Testis (tissue), 3 donors: Measurements from ENCODE around the gene CFAP157. TPM values are rescaled to one million over a fixed set of nuclear protein-coding genes. Genes with fewer than 3 reads are reported as not detected.

Source experiments
- DNase-seq: peaks from one replicate; pipeline ENCODE4 v3.0.0-alpha.2; 2019
- H3K27ac ChIP-seq, 2 donors: fragments of 200-600 bp; sonication (generic); one replicate each; pipeline ENCODE4 v1.5.1; 2019
- H3K27me3 ChIP-seq: fragments of 200-600 bp; sonication (generic); one replicate; pipeline ENCODE4 v1.5.1; 2019
- H3K36me3 ChIP-seq: fragments of 200-600 bp; sonication (generic); one replicate; pipeline ENCODE4 v1.5.1; 2017; ENCODE audit warnings: low read depth; ENCODE audit errors: missing control alignments
- H3K4me1 ChIP-seq: fragments of 200-600 bp; sonication (generic); one replicate; pipeline ENCODE4 v1.5.1; 2019
- H3K4me3 ChIP-seq, 2 donors: fragments of 200-600 bp; sonication (generic); one replicate each; pipeline ENCODE4 v1.5.1; 2017 to 2019
- H3K9me3 ChIP-seq: fragments of 200-600 bp; sonication (generic); one replicate; pipeline ENCODE4 v1.5.1; 2017
- POLR2A ChIP-seq: fragments of 450-650 bp; IDR thresholded peaks from one replicate; pipeline ENCODE4 v1.6.1; 2017; ENCODE audit warnings: antibody characterized with exemption, mild to moderate bottlenecking, moderate library complexity
- WGBS, 2 donors: methylation state at CpG; one replicate each; pipeline ENCODE4 v1.1.5; 2018; 5-methylcytosine and 5-hydroxymethylcytosine counted together
- intact Hi-C: fragments of 100-400 bp; cut with DNase I; formaldehyde crosslinking; loops from one replicate; pipeline ENCODE4 v1.15.1; 2023; ENCODE audit warnings: low total_unique reads
- polyA plus RNA-seq: library from polyadenylated mRNA; stranded (reverse); fragments of 350-450 nt; fragmentation: Illumina TruSeq; extraction: RNeasy Lipid Tissue Mini Kit (QIAGEN cat#74804); gene quantifications from one replicate; pipeline ENCODE4 v1.2.3, GENCODE V29; 2014; ENCODE audit warnings: low read depth, low replicate concordance; ENCODE audit not compliant: insufficient read depth
- total RNA-seq, 2 donors: library from RNA; depleted of rRNA; stranded (reverse); fragments of >200 nt; gene quantifications; one replicate each; pipeline ENCODE4 v1.2.3, GENCODE V29; 2016
- TF ChIP-seq, protein P1 (sequence below), 3 experiments: fragments of 450-650 bp in 2 of 3; fragments of 200-600 bp in 1 of 3; sonication (generic) in 1 of 3; IDR thresholded peaks; one replicate each; pipeline ENCODE4 v1.5.1; 2016 to 2019; ENCODE audit warnings: antibody characterized with exemption in 3 of 3, mild to moderate bottlenecking in 2 of 3, moderate library complexity in 1 of 3

Gene CFAP157
- total and polyA plus RNA-seq, 3 donors from 2014 or later: 11.6 to 30.6 (median 26.5) TPM

DNA sequence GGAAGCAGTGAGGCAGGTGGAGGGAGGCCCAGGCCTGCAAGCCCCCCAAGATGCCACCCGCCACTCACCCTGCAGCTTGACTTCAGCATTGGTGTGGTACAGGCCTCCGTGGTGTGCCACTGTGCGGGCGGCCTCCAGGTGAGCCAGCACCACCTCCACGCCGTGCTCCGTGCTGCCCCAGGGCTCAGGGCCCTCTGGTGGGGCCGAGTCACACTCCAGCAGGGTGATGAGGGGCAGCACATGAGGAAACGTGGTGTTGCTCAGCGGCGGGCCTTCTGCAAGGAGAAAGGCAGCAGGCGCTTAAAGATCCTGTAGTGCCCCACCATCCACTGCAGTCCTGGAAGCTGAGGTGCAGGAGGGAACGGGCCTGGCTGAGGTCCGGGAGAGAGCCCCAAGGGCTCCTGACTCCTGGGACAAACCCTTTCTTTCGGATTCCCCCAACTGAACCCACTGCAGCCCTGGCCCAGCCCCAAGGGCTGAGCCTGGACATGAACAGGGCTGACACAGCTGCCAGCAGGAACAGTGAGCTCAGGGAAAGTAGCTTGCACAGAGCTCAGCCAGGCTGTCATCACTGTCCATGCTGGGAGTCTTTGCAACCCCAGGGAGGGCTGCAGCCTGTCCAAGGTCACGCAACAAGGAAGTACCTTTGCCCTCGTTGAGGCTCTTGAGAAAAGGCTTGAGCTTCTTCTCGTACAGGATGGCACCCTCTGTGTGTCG, 33.0 kb downstream of the CFAP157 start:
- Histone ChIP-seq H3K36me3 (no peaks in the 10 kb centered on the region), H3K9me3 (no peaks in the 10 kb centered on the region), H3K4me3 (no peak overlapping the region), H3K27me3 (no peaks in the 10 kb centered on the region), H3K27ac (peak overlapping the region in 1 of 2 donors; percentile 61), H3K4me1 (peaks cover 13% of the 10 kb centered on the region)
- TF ChIP-seq, protein P1, sequence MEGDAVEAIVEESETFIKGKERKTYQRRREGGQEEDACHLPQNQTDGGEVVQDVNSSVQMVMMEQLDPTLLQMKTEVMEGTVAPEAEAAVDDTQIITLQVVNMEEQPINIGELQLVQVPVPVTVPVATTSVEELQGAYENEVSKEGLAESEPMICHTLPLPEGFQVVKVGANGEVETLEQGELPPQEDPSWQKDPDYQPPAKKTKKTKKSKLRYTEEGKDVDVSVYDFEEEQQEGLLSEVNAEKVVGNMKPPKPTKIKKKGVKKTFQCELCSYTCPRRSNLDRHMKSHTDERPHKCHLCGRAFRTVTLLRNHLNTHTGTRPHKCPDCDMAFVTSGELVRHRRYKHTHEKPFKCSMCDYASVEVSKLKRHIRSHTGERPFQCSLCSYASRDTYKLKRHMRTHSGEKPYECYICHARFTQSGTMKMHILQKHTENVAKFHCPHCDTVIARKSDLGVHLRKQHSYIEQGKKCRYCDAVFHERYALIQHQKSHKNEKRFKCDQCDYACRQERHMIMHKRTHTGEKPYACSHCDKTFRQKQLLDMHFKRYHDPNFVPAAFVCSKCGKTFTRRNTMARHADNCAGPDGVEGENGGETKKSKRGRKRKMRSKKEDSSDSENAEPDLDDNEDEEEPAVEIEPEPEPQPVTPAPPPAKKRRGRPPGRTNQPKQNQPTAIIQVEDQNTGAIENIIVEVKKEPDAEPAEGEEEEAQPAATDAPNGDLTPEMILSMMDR (IDR thresholded peaks at IDR 0.05): no peak
- no peak for TF ChIP-seq POLR2A
- DNase-seq: peak; percentile 36
- 68 to 76% methylated on average over 8 to 19 of the region's 19 CpGs for WGBS, 2 donors
- intact Hi-C loops: loop anchor here (5.0 to 10.0 kb wide), 3 partner anchors 43 to 178 kb away; partner anchors contain the start of genes AK1 and ST6GALNAC4

DNA sequence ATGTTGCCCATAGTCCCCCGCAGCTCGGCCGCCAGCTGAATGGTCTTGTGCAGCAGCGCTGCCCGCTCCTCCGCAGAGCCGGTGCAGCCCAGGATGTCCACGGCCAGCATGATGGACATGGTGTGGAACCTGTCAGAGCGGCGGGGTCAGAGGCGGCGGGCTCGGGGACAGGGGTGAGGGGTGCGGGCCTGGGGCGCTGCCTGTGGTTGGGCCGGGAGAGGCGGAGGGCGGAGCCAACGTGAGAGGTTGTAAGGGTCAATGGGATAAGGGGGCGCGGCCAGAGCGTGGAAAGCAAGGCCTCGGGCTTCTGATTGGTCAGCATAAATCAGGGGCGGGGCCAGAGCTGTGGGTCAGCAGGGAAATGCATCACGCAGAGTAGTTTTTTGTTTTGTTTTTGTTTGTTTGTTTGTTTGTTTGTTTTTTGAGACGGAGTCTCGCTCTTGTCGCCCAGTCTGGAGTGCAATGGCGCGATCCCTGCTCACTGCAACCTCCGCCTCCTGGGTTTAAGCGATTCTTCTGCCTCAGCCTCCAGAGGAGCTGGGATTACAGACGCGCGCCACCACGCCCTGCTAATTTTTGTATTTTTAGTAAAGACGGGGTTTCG, 35.1 kb downstream of the CFAP157 start:
- Histone ChIP-seq H3K36me3 (no peaks in the 10 kb centered on the region), H3K27ac (no peak overlapping the region), H3K4me1 (peaks cover 13% of the 10 kb centered on the region), H3K27me3 (no peaks in the 10 kb centered on the region), H3K9me3 (no peaks in the 10 kb centered on the region), H3K4me3 (peak overlapping the region; percentile 31 to 56)
- WGBS, 2 donors: 31 to 50% methylated on average over 25 to 38 of the region's 38 CpGs
- intact Hi-C loops: no loop called here
- DNase-seq: peak; percentile 94
- TF ChIP-seq, protein P1 (IDR thresholded peaks at IDR 0.05): no peak
- TF ChIP-seq POLR2A: no peak

DNA sequence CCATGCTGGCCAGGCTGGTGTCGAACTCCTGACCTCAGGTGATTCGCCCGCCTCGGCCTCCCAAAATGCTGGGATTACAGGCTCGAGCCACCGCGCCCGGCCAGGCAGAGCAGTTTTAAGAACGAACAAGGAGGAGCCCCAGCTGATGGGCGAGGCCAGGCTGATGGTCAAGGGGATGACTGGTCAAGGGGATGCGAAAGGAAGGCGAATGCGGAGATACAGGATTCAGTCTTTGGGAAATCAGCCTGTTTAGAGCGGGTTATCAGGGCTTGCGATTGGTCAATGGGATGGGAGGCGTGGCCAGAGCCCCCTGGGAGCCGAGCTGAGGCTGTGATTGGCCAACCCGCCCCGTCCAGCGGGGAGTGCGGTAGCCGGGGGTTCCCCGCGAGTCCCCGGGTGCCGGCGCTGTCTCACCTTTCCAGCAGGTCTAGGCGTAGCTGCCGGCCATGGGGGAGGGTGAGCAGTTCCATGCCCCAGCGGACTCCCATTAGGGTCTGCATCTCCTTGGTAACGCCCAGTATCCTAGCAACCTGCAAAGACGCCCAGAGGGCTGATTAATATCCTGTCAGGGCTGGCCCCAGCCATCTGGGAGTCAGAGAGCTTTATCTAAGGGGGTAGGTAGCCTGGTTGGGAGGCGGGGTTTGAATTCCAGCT, 35.8 kb downstream of the CFAP157 start:
- Histone ChIP-seq H3K4me1 (peaks cover 13% of the 10 kb centered on the region), H3K9me3 (no peaks in the 10 kb centered on the region), H3K4me3 (peak overlapping the region; percentile 31 to 56), H3K36me3 (no peaks in the 10 kb centered on the region), H3K27ac (no peak overlapping the region), H3K27me3 (no peaks in the 10 kb centered on the region)
- 55 to 65% methylated on average over 21 to 33 of the region's 33 CpGs for WGBS, 2 donors
- intact Hi-C loops: no loop called here
- no peak for TF ChIP-seq POLR2A
- TF ChIP-seq, protein P1 (IDR thresholded peaks at IDR 0.05): no peak
- DNase-seq: peak; percentile 71

DNA sequence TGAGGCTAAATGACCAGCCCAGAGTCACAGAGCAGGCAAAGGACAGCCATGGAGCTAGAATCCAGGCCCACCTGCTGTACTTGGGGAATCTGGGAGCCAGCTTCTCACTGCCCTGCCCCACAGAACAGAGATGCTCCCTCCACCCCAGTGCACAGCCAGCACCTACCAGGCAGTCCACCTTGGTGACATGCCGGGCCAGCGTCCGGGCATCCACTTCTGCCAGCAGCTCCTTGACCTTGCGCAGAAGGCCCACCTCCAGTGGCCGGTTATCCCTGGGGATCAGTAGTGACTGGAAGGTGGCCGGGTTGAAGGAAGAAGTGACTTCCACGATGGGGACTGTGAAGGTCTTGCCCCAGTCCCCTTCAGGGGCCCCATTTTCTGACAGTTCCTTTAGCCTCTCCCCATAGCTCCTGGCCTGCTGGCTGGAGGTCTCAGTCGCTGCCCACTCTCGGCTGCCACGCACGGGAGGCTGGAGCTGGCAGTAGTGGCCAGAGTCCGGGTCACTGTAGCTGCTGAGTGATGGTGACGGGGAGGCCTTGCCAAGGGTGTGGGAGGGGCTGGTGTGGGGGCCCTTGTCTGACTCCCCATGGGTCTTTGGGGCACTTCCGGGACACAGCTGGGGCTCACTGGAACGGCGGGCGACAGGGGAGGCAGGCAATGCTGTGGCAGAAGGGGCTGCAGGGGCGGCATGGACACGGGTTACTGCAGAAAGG, 37.8 kb downstream of the CFAP157 start:
- H3K4me1 ChIP-seq: peaks cover 13% of the 10 kb centered on the region
- no peaks in the 10 kb centered on the region for H3K27me3 ChIP-seq
- no peaks in the 10 kb centered on the region for H3K36me3 ChIP-seq
- intact Hi-C loops: no loop called here
- 80 to 92% methylated on average over 2 to 17 of the region's 19 CpGs for WGBS, 2 donors
- no peak for DNase-seq
- no peaks in the 10 kb centered on the region for H3K9me3 ChIP-seq
- H3K27ac ChIP-seq: no peak overlapping the region
- H3K4me3 ChIP-seq: no peak overlapping the region
- TF ChIP-seq POLR2A: no peak
- TF ChIP-seq, protein P1 (IDR thresholded peaks at IDR 0.05): no peak
